ENCODE data around the gene CAPZA1.

Gene CAPZA1

DNA sequence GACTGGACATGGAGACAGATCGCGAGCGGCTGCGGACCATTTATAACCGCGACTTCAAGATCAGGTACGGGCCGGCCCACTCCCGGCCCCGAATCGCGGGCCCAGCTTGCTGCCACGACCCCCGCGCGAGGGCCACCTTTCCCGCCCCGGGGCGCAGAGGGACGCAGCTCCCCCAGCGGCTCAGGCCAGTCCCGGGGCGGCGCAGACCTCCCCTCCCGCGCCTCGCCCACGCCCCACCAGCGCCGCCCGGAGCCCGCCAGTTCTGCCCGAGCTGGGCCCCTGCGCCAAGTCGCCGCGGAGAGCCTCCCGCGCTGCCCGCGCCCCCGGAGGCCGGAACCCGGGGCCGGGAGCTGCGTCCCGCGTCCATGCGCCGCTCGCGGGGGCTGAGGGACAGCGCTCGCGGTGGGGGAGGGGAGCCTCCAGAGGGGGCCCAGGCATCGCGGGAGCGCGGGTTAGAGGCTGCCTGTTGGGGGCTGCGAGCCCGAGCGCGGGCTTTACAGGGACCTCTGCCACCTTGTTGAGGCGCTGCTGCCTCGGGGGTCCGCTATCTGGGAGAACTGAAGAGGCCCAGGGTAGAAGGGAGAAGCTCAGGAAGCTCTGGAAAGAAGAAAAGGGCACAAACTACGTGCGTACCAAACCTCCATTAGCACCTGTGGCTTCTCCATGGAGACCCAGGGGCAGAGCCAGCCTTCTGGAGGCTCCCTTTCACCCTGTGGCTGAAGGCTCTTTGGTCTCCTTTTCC is 55.5 kb downstream of the CAPZA1 start:
- peak in 1 of 2 experiments; percentile 73 for DNase-seq (ENCODE audit: low spot score in 2 of 2)
- peaks cover 28% of the 10 kb centered on the region for H3K36me3 ChIP-seq (replicated peaks)
- peaks cover 57% of the 10 kb centered on the region for H3K4me1 ChIP-seq
- H3K9me3 ChIP-seq: no peaks in the 10 kb centered on the region
- in situ Hi-C loops (cut with MboI; ENCODE audit: low sequenced_read_pairs): no loop called here
- peak overlapping the region; percentile 67 for H3K4me3 ChIP-seq
- H3K27me3 ChIP-seq (ENCODE audit: low read depth): no peaks in the 10 kb centered on the region

DNA sequence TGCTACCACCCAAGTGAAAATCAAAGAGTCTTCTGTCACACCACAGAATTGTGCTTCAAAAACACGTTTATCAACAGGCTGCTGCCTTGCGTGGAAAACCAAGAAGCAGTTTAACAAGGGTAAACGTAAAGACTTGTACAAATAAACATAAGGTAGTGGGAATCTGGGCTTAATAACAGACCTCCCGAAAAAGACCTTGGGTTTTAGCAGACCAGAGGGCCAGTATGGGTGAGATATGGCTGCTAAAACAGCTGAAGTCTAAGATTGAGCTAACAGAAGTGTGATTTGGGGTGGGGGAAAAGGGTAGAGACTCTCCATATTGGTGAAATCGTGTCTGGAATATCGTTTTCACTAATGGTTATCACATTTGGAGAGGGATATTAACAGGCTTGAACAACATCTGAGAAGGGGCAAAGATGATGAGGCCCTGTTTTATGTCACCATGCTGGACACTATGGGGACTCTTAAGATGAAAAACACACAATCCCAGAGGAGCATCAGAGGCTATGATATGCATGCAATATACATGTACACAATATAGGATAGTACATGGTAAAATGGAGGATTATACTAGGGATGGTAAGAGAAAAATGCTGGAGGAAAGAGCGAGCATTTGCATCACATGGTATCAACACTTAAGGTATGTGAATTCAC is 56.2 kb downstream of the CAPZA1 start:
- no peaks in the 10 kb centered on the region for H3K27me3 ChIP-seq (ENCODE audit: low read depth)
- peaks cover 55% of the 10 kb centered on the region for H3K4me1 ChIP-seq
- no peak for DNase-seq (ENCODE audit: low spot score in 2 of 2)
- in situ Hi-C loops (cut with MboI; ENCODE audit: low sequenced_read_pairs): no loop called here
- H3K4me3 ChIP-seq: peak overlapping the region; percentile 67
- H3K9me3 ChIP-seq: no peaks in the 10 kb centered on the region
- peaks cover 27% of the 10 kb centered on the region for H3K36me3 ChIP-seq (replicated peaks)

DNA sequence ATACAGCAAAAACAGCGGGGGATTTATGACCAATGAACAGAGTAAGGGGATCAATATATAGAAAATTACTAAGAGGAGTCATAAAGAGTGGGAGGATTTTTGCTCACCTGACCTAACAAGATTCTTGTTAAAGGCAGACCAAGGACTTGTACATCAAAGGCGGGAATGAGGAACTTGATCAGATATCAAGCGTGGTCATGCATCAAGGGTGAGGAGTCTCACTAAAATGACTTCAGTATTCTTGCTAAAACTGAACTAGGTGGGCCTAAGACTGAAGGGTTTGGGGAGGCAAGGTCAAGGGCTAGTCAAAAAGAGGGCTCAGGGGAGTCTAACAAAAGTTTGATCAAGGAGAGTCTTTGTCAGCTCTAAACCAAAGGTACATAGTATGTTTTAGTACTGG is 56.9 kb downstream of the CAPZA1 start:
- H3K4me3 ChIP-seq: peak overlapping the region; percentile 67
- no peaks in the 10 kb centered on the region for H3K27me3 ChIP-seq (ENCODE audit: low read depth)
- peaks cover 48% of the 10 kb centered on the region for H3K4me1 ChIP-seq
- in situ Hi-C loops (cut with MboI; ENCODE audit: low sequenced_read_pairs): no loop called here
- no peaks in the 10 kb centered on the region for H3K9me3 ChIP-seq
- DNase-seq (ENCODE audit: low spot score in 2 of 2): no peak
- peaks cover 20% of the 10 kb centered on the region for H3K36me3 ChIP-seq (replicated peaks)

DNA sequence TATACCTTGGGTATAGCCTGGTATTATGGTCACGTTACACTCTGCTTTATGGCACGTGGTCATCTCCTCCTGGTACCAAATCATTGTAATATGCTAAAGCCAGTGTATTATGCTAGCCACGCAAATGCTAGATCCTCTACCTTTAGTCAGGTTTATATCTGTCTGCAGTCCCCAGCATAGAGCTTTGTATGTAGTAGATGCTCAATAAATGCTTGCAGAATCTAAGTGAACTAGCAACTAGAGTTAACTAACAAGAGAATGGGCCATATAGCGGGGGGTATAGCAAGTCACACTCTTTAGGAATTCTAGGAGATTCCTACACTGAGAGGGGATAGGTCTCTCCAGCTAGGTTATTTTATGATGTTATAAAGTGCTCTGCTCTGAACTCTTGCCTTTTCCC is 57.9 kb downstream of the CAPZA1 start:
- H3K27me3 ChIP-seq (ENCODE audit: low read depth): no peaks in the 10 kb centered on the region
- peaks cover 19% of the 10 kb centered on the region for H3K36me3 ChIP-seq (replicated peaks)
- no peaks in the 10 kb centered on the region for H3K9me3 ChIP-seq
- no peak overlapping the region for H3K4me3 ChIP-seq
- peaks cover 40% of the 10 kb centered on the region for H3K4me1 ChIP-seq
- no peak for DNase-seq (ENCODE audit: low spot score in 2 of 2)
- in situ Hi-C loops (cut with MboI; ENCODE audit: low sequenced_read_pairs): no loop called here

DNA sequence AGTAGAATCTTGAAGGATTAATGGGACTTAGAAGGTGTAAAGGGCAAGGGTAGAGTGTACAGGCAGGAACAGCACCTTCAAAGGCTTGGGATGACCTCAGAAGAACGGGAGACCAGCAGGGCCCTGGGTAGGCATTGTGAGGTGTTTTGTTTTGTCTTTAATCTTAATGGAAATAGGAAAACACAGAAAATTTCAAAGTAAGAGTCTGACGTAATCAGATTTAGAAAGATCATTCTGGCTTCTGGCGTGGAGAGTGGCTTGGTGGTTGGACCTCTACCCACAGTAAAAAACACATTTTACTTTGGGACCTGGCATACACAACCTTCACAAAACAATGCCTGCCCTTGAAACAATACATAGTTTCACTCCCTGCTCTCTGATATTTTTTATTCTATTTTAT is 59.0 kb downstream of the CAPZA1 start:
- H3K36me3 ChIP-seq (replicated peaks): peaks cover 19% of the 10 kb centered on the region
- DNase-seq (ENCODE audit: low spot score in 2 of 2): no peak
- H3K27me3 ChIP-seq (ENCODE audit: low read depth): no peaks in the 10 kb centered on the region
- no peaks in the 10 kb centered on the region for H3K9me3 ChIP-seq
- in situ Hi-C loops (cut with MboI; ENCODE audit: low sequenced_read_pairs): no loop called here
- H3K4me3 ChIP-seq: no peak overlapping the region
- peaks cover 29% of the 10 kb centered on the region for H3K4me1 ChIP-seq

DNA sequence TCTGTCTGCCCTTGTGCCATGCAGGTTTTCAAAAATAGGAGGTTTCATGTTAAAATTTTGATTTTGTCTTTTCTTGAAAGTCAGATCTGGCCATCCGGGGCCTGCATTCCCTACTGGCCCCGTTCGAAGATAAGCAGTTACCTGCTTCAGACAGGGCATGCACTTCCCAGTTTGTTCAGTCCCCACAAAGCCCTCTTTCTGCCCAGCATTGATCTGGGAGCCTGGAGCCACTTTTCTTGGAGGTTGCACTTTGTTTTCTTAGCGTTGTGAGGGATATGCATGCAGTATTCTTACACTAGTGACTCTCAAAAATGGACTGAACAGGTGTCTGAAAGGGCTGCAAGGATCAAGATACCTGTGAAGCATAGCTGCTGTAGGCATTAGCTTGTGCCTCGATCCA is 66.3 kb downstream of the CAPZA1 start:
- H3K36me3 ChIP-seq (replicated peaks): peaks cover 26% of the 10 kb centered on the region
- H3K4me3 ChIP-seq: no peak overlapping the region
- H3K9me3 ChIP-seq: no peaks in the 10 kb centered on the region
- no peak for DNase-seq (ENCODE audit: low spot score in 2 of 2)
- H3K4me1 ChIP-seq: no peaks in the 10 kb centered on the region
- H3K27me3 ChIP-seq (ENCODE audit: low read depth): no peaks in the 10 kb centered on the region
- in situ Hi-C loops (cut with MboI; ENCODE audit: low sequenced_read_pairs): no loop called here

DNA sequence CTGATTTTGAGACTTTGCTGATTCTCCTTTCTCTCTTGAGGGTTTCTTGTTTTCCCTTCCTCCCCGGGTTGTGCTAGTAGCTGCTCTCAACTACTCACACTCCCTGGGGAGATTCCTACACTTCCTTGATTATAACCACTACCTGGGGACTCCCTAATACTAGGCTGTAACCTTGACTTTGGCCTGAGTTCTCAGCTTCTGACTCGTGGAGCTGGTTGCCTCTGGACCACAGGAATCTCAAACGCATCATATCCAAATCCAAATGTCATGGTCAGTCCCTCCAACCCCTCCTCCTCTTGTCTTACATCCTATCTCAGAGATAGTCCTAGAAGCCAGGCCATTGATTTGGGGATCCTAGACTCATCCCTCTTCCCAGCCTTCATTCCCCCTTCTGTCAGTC is 66.8 kb downstream of the CAPZA1 start:
- no peaks in the 10 kb centered on the region for H3K27me3 ChIP-seq (ENCODE audit: low read depth)
- H3K36me3 ChIP-seq (replicated peaks): peaks cover 31% of the 10 kb centered on the region
- no peak for DNase-seq (ENCODE audit: low spot score in 2 of 2)
- H3K4me3 ChIP-seq: no peak overlapping the region
- no peaks in the 10 kb centered on the region for H3K4me1 ChIP-seq
- in situ Hi-C loops (cut with MboI; ENCODE audit: low sequenced_read_pairs): no loop called here
- H3K9me3 ChIP-seq: no peaks in the 10 kb centered on the region

DNA sequence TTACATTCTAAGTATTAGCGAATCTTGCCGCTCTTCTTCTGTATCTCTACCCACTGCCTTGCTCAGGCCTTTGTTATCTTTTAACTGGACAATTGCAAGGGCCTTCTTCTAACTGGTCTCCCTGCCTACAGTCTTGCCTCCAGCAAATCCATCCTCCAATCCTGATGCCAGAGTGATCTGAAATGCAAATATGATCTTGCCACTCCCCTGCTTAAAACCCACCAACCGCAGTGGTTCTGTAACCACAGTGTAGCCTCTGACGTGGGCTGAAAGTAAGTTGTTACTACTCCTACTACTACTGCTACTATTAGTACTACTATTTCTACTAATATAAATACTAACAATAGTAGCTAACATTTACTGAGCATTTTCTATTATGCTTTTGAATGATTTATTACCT is 67.2 kb downstream of the CAPZA1 start:
- Histone ChIP-seq H3K4me3 (no peak overlapping the region), H3K9me3 (no peaks in the 10 kb centered on the region), H3K36me3 (replicated peaks) (peaks cover 35% of the 10 kb centered on the region), H3K27me3 (ENCODE audit: low read depth) (no peaks in the 10 kb centered on the region), H3K4me1 (no peaks in the 10 kb centered on the region)
- in situ Hi-C loops (cut with MboI; ENCODE audit: low sequenced_read_pairs): no loop called here
- no peak for DNase-seq (ENCODE audit: low spot score in 2 of 2)

DNA sequence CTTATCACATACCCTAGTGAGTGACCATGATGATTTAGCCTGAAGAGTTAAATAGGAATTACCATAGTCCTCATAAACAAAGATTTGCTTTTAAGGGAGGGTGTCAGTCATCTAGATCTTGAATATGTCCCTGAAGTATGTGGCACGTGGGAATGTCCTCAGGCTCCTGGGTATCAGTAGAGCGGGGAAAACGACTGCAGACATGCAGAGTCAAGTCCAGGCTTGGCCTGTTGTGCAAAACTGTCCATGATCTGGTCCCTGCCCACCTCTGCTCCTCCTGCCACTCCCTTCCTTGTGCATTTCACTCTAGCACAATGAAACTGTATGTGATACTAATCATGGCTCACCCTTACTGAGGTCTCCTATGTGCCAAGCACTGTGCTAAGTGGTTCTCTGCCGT is 67.7 kb downstream of the CAPZA1 start:
- Histone ChIP-seq H3K27me3 (ENCODE audit: low read depth) (no peaks in the 10 kb centered on the region), H3K4me3 (no peak overlapping the region), H3K4me1 (no peaks in the 10 kb centered on the region), H3K9me3 (no peaks in the 10 kb centered on the region), H3K36me3 (replicated peaks) (peaks cover 40% of the 10 kb centered on the region)
- DNase-seq (ENCODE audit: low spot score in 2 of 2): no peak
- in situ Hi-C loops (cut with MboI; ENCODE audit: low sequenced_read_pairs): no loop called here

DNA sequence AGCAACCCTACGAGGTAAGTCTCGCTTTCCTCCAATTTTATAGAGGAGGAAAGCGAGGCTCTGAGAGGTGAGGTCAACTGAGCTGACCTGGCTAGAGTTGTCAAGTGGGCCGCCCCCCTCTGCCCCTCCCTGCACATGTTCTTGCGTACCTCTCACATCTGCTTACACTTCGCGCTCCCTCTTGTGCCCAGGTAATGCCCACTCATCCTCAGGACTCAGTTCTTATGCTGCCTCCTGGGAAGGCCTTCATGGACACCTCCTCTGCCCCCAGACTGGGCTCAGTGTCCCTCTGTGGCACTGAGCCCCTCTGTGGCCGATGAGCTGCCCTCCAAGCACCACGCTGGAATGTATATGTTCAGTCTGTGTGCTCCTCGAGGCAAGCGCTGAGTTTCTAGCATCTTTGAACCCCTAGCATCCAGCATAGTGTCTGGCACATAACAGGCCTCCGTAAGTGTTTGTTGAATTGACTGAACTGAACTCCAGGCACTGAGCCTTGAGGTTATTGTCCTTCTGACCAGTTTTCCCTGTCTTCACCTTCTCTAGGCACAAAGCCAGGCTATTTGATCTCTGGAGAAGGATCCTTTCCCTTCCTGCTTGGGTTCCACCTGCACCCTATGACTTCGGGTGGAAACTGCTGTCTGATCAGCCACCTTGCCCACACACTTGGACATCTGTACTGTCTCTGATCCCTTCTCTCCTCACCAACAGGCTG is 68.3 kb downstream of the CAPZA1 start:
- no peak for DNase-seq (ENCODE audit: low spot score in 2 of 2)
- Histone ChIP-seq H3K9me3 (no peaks in the 10 kb centered on the region), H3K36me3 (replicated peaks) (peaks cover 46% of the 10 kb centered on the region), H3K4me1 (no peaks in the 10 kb centered on the region), H3K27me3 (ENCODE audit: low read depth) (no peaks in the 10 kb centered on the region), H3K4me3 (no peak overlapping the region)
- in situ Hi-C loops (cut with MboI; ENCODE audit: low sequenced_read_pairs): no loop called here

DNA sequence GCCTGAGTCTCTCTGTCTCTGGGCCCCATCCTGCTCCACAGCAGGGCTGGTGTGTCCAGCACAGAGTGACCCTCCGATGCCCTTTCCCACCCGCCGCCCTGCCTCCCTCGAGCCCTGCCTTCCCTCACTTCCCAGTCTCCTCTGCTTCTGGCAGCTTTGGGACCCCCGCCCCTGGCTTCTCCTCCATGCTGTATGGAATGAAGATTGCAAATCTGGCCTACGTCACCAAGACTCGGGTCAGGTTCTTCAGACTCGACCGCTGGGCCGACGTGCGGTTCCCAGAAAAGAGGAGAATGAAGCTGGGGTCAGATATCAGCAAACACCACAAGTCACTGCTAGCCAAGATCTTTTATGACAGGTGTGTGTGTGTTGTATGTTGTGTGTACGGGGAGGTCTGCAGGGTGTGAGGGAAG is 69.2 kb downstream of the CAPZA1 start:
- peaks cover 52% of the 10 kb centered on the region for H3K36me3 ChIP-seq (replicated peaks)
- DNase-seq (ENCODE audit: low spot score in 2 of 2): no peak
- H3K27me3 ChIP-seq (ENCODE audit: low read depth): no peaks in the 10 kb centered on the region
- in situ Hi-C loops (cut with MboI; ENCODE audit: low sequenced_read_pairs): no loop called here
- H3K9me3 ChIP-seq: no peaks in the 10 kb centered on the region
- no peaks in the 10 kb centered on the region for H3K4me1 ChIP-seq
- no peak overlapping the region for H3K4me3 ChIP-seq

DNA sequence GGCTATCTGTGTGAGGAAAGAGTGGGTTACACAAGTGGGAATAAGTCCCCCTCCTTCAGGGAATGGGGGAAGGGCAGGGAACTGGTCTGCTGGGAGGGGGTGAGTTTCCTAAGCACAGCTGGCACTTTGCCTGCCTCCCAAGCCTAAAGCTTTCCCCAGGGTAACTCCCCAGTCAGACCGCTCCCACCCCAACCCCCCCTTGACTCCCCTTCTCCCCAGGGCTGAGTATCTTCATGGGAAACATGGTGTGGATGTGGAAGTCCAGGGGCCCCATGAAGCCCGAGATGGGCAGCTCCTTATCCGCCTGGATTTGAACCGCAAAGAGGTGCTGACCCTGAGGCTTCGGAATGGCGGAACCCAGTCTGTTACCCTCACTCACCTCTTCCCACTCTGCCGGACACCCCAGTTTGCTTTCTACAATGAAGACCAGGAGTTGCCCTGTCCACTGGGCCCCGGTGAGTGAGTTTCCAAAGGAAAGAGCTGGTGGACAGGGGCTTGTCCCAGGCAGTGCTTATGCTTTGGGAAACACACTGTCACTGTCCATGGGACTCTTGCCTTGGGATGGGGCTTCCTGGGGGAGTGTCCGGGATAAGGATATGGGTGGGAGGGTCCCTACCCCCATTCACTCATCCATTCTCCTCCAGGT is 69.7 kb downstream of the CAPZA1 start:
- no peaks in the 10 kb centered on the region for H3K27me3 ChIP-seq (ENCODE audit: low read depth)
- no peaks in the 10 kb centered on the region for H3K9me3 ChIP-seq
- no peak overlapping the region for H3K4me3 ChIP-seq
- peaks cover 57% of the 10 kb centered on the region for H3K36me3 ChIP-seq (replicated peaks)
- no peaks in the 10 kb centered on the region for H3K4me1 ChIP-seq
- no peak for DNase-seq (ENCODE audit: low spot score in 2 of 2)
- in situ Hi-C loops (cut with MboI; ENCODE audit: low sequenced_read_pairs): no loop called here

DNA sequence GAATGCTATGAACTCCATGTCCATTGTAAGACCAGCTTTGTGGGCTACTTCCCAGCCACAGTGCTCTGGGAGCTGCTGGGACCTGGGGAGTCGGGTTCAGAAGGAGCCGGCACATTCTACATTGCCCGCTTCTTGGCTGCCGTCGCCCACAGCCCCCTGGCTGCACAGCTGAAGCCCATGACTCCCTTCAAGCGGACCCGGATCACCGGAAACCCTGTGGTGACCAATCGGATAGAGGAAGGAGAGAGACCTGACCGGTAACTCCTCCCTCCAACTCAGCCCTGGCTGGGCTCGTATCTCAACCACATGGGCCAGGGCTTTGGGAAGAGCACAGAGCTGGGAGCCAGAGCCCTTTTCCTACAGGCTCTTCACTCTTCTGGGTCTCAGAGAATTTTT is 70.2 kb downstream of the CAPZA1 start:
- DNase-seq (ENCODE audit: low spot score in 2 of 2): no peak
- H3K4me1 ChIP-seq: no peaks in the 10 kb centered on the region
- H3K9me3 ChIP-seq: no peaks in the 10 kb centered on the region
- H3K4me3 ChIP-seq: no peak overlapping the region
- in situ Hi-C loops (cut with MboI; ENCODE audit: low sequenced_read_pairs): no loop called here
- H3K36me3 ChIP-seq (replicated peaks): peaks cover 62% of the 10 kb centered on the region
- no peaks in the 10 kb centered on the region for H3K27me3 ChIP-seq (ENCODE audit: low read depth)

DNA sequence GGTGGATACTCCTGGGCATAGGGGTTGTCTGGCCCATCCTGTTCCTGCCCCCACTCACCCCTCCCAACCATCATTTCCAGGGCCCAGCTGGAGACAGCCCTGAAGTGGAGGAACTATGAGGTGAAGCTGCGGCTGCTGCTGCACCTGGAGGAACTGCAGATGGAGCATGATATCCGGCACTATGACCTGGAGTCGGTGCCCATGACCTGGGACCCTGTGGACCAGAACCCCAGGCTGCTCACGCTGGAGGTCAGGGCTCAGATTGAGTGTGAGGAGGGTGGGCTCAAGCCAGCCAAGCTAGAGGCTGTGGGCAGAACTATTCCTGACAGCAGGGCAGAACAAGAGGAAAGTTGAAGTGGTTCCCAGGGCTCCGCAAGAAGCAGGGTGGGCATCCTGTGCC is 73.0 kb downstream of the CAPZA1 start:
- Histone ChIP-seq H3K4me3 (no peak overlapping the region), H3K9me3 (no peaks in the 10 kb centered on the region), H3K36me3 (replicated peaks) (peaks cover 86% of the 10 kb centered on the region), H3K4me1 (no peaks in the 10 kb centered on the region), H3K27me3 (ENCODE audit: low read depth) (no peaks in the 10 kb centered on the region)
- DNase-seq (ENCODE audit: low spot score in 2 of 2): no peak
- in situ Hi-C loops (cut with MboI; ENCODE audit: low sequenced_read_pairs): no loop called here
